ENCODE measurements around the gene FRAS1. TPM values are rescaled to one million over a fixed set of nuclear protein-coding genes. Genes with fewer than 3 reads are reported as not detected.
"Not testable (repeated sequence)": the region's sequence is repeated elsewhere in the genome, so short reads cannot be mapped to it uniquely, and the experiment has no call there.

Gene FRAS1
- total RNA-seq, 1 donor from 2014 or later = 0.20 TPM

GRCh38 chr4:78275450-78275849 is 218.3 kb downstream of the FRAS1 start:
- DNase-seq (ENCODE audit: low read depth in 2 of 2) = not testable (repeated sequence)

- DNase-seq (ENCODE audit: low read depth in 2 of 2) = no peak
These were observed 229.2 kb downstream of the FRAS1 start for GRCh38 chr4:78286281-78286680.

- no peak for DNase-seq (ENCODE audit: low read depth in 2 of 2)
These were observed 231.2 kb downstream of the FRAS1 start for GRCh38 chr4:78288327-78288726.

GRCh38 chr4:78291277-78291676 is 234.2 kb downstream of the FRAS1 start:
- no peak for DNase-seq (ENCODE audit: low read depth in 2 of 2)

- no peak for DNase-seq (ENCODE audit: low read depth in 2 of 2)
These were observed 235.2 kb downstream of the FRAS1 start for GRCh38 chr4:78292341-78292740.

- no peak for DNase-seq (ENCODE audit: low read depth in 2 of 2)
These were observed 235.7 kb downstream of the FRAS1 start for GRCh38 chr4:78292856-78293255.

- DNase-seq (ENCODE audit: low read depth in 2 of 2) = no peak
These were observed 236.2 kb downstream of the FRAS1 start for GRCh38 chr4:78293348-78293747.

- DNase-seq (ENCODE audit: low read depth in 2 of 2) = no peak
These were observed 236.7 kb downstream of the FRAS1 start for GRCh38 chr4:78293821-78294301.

- no peak for DNase-seq (ENCODE audit: low read depth in 2 of 2)
These were observed 239.1 kb downstream of the FRAS1 start for GRCh38 chr4:78296261-78296660.

- DNase-seq (ENCODE audit: low read depth in 2 of 2) = no peak
These were observed 240.1 kb downstream of the FRAS1 start for GRCh38 chr4:78297116-78297800.

- no peak for DNase-seq (ENCODE audit: low read depth in 2 of 2)
These were observed 241.5 kb downstream of the FRAS1 start for GRCh38 chr4:78298618-78299017.

- no peak for DNase-seq (ENCODE audit: low read depth in 2 of 2)
These were observed 242.4 kb downstream of the FRAS1 start for GRCh38 chr4:78299565-78299972.

- DNase-seq (ENCODE audit: low read depth in 2 of 2) = not testable (repeated sequence)
These were observed 250.1 kb downstream of the FRAS1 start for GRCh38 chr4:78307263-78307662.

GRCh38 chr4:78308517-78308916 is 251.4 kb downstream of the FRAS1 start:
- no peak for DNase-seq (ENCODE audit: low read depth in 2 of 2)

- no peak for DNase-seq (ENCODE audit: low read depth in 2 of 2)
These were observed 252.2 kb downstream of the FRAS1 start for GRCh38 chr4:78309352-78309751.

GRCh38 chr4:78310007-78310739 is 253.1 kb downstream of the FRAS1 start:
- DNase-seq (ENCODE audit: low read depth in 2 of 2) = no peak

GRCh38 chr4:78310740-78311115 is 253.6 kb downstream of the FRAS1 start:
- no peak for DNase-seq (ENCODE audit: low read depth in 2 of 2)

GRCh38 chr4:78311306-78311705 is 254.2 kb downstream of the FRAS1 start:
- no peak for DNase-seq (ENCODE audit: low read depth in 2 of 2)

GRCh38 chr4:78312989-78313753 is 256.0 kb downstream of the FRAS1 start:
- DNase-seq (ENCODE audit: low read depth in 2 of 2) = no peak

GRCh38 chr4:78313754-78314120 is 256.6 kb downstream of the FRAS1 start:
- DNase-seq (ENCODE audit: low read depth in 2 of 2) = no peak

- DNase-seq (ENCODE audit: low read depth in 2 of 2) = no peak
These were observed 261.0 kb downstream of the FRAS1 start for GRCh38 chr4:78318126-78318525.

GRCh38 chr4:78320349-78320935 is 263.3 kb downstream of the FRAS1 start:
- no peak for DNase-seq (ENCODE audit: low read depth in 2 of 2)

Measured in lung microvascular endothelial cell (primary cell).